HepG2 (cell line): ENCODE measurements around the gene SGF29. TPM values are rescaled to one million over a fixed set of nuclear protein-coding genes. Genes with fewer than 3 reads are reported as not detected.
A peak's percentile ranks its signal among the peaks of the same experiment; 100 is the strongest.

Source experiments
- BORCS8-MEF2B ChIP-seq: sonication (generic); formaldehyde crosslinking; IDR thresholded peaks from 2 replicates; pipeline ENCODE4 v1.8.0; 2022; ENCODE audit warnings: mild to moderate bottlenecking, missing genetic modification reagents
- CHD2 ChIP-seq: IDR thresholded peaks from 2 replicates; pipeline ENCODE4 v1.6.1; 2011; ENCODE audit warnings: low read depth, low read length, improper control_type of control experiment
- DPF2 ChIP-seq: sonication (generic); formaldehyde crosslinking; IDR thresholded peaks from 2 replicates; pipeline ENCODE4 v1.4.0; 2020; ENCODE audit warnings: mild to moderate bottlenecking, low read depth, missing genetic modification reagents, borderline replicate concordance
- KDM3A ChIP-seq: IDR thresholded peaks from 2 replicates; pipeline ENCODE4 v1.6.1; 2018; ENCODE audit warnings: low read depth, missing compliant biosample characterization
- KDM4B ChIP-seq: sonication (generic); formaldehyde crosslinking; IDR thresholded peaks from 2 replicates; pipeline ENCODE4 v1.4.0; 2020; ENCODE audit warnings: missing genetic modification reagents
- NONO ChIP-seq, 2 experiments: fragments of 450-650 bp in 1 of 2; sonication (generic) in 1 of 2; formaldehyde crosslinking in 1 of 2; IDR thresholded peaks in 1 of 2; conservative IDR thresholded peaks in 1 of 2; 2 replicates each; pipeline versions ENCODE4 v1.6.1 to v1.8.0; 2017 to 2022; ENCODE audit warnings: mild to moderate bottlenecking in 1 of 2, missing genetic modification reagents in 1 of 2, moderate library complexity in 1 of 2
- RCOR2 ChIP-seq: IDR thresholded peaks from 2 replicates; pipeline ENCODE4 v1.6.1; 2016; ENCODE audit warnings: missing biosample characterization, missing genetic modification reagents
- SIX1 ChIP-seq: sonication (generic); formaldehyde crosslinking; IDR thresholded peaks from 2 replicates; pipeline ENCODE4 v1.4.0; 2020; ENCODE audit warnings: missing genetic modification reagents, borderline replicate concordance
- SIX4 ChIP-seq: sonication (generic); formaldehyde crosslinking; IDR thresholded peaks from 2 replicates; pipeline ENCODE4 v1.4.0; 2020; ENCODE audit warnings: missing genetic modification reagents
- ZNF3 ChIP-seq: IDR thresholded peaks from 2 replicates; pipeline ENCODE4 v1.7.0; 2017; ENCODE audit warnings: inconsistent platforms
- ZNF44 ChIP-seq: sonication (generic); formaldehyde crosslinking; IDR thresholded peaks from 2 replicates; pipeline ENCODE4 v1.5.1; 2020; ENCODE audit warnings: mild to moderate bottlenecking, missing genetic modification reagents
- ZNF501 ChIP-seq: sonication (generic); formaldehyde crosslinking; IDR thresholded peaks from 2 replicates; pipeline ENCODE4 v1.5.1; 2020; ENCODE audit warnings: mild to moderate bottlenecking, moderate library complexity, missing genetic modification reagents
- ZSCAN9 ChIP-seq: IDR thresholded peaks from 2 replicates; pipeline ENCODE4 v1.6.1; 2016; ENCODE audit warnings: borderline replicate concordance
- polyA plus RNA-seq, 8 experiments: library from polyadenylated mRNA; depleted of rRNA in 3 of 8; stranded (reverse) in 7 of 8; unstranded in 1 of 8; fragments of >200 nt; fragmentation: Illumina TruSeq in 4 of 8; extraction: Trizol in 4 of 8; gene quantifications; 2 replicates each; pipeline versions ENCODE4 v1.2.1 to v1.2.3, GENCODE V29; 2011 to 2016; ENCODE audit warnings: low read depth in 4 of 8, missing spikeins in 1 of 8, mixed read lengths in 1 of 8; ENCODE audit not compliant: insufficient read depth in 1 of 8
- total RNA-seq, 5 experiments: library from RNA; depleted of rRNA; stranded (reverse); fragments of >200 nt; fragmentation: Illumina TruSeq; extraction: Trizol; gene quantifications; 2 replicates each; pipeline ENCODE4 v1.2.3, GENCODE V29; 2016; ENCODE audit warnings: low read depth in 1 of 5
- TF ChIP-seq, protein P1 (sequence below): fragments of 450-650 bp; IDR thresholded peaks from 2 replicates; pipeline ENCODE4 v1.6.1; 2016
- TF ChIP-seq, protein P2 (sequence below): sonication (generic); formaldehyde crosslinking; IDR thresholded peaks from 2 replicates; pipeline ENCODE4 v1.5.0; 2020; ENCODE audit warnings: mild to moderate bottlenecking, low read depth, missing genetic modification reagents, borderline replicate concordance
- TF ChIP-seq, protein P3 (sequence below): IDR thresholded peaks from 2 replicates; pipeline ENCODE4 v1.6.1; 2016; ENCODE audit warnings: missing compliant biosample characterization, missing genetic modification reagents, borderline replicate concordance
- TF ChIP-seq, protein P4 (sequence below): sonication (generic); formaldehyde crosslinking; IDR thresholded peaks from 2 replicates; pipeline ENCODE4 v1.4.0; 2020; ENCODE audit warnings: missing genetic modification reagents
- TF ChIP-seq, protein P5 (sequence below): IDR thresholded peaks from 2 replicates; pipeline ENCODE4 v1.6.1; 2016; ENCODE audit warnings: low read depth

Gene SGF29
- total and polyA plus RNA-seq, 2 of the 13 experiments (the other 11 are each of a cell fraction or from before 2014, with no cell fraction given): 5.0 to 29.4 TPM

DNA sequence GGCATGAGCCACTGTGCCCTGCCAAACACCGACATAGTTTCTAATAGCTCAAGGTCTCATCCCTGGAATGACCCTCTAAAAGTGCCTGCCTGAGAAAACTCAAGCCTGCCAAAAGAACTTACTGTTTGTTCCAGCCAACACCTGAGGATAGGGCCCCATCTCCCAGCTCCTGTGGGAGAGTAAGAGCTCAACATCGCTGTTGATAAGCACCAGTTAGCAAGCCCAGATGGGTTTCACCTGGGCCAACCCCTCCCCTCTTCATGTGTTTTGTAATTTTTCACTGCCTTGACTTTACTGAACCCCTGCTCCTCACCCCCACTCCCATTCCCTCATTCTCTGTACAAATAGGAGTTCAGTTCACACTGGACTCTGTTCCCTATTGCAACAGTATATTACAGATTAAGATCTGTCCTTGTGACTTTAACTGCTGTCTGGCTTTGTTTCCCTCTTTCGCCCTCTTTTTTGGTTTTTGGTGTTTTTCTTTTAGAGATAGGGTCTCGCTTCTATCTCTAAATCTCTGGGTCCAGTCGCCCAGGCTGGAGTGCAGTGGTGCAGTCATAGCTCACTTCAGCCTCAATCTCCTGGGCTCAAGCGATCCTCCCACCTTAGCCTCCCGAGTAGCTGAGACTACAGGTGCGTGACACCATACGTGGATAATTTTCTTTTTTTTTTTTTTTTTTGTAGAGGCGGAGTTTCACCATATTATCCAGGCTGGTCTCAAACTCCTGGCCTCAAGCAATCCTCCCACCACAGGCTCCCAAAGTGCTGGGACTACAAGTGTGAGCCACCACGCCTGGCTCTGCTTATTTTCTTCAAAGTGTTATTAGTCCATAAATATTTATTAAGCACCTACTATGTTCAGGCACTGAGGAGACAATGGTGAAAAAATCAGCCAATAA is 27.3 kb upstream of the SGF29 start (continued):
- TF ChIP-seq DPF2 (CRISPR knock-in tag): peak; percentile 99
- TF ChIP-seq, protein P1, sequence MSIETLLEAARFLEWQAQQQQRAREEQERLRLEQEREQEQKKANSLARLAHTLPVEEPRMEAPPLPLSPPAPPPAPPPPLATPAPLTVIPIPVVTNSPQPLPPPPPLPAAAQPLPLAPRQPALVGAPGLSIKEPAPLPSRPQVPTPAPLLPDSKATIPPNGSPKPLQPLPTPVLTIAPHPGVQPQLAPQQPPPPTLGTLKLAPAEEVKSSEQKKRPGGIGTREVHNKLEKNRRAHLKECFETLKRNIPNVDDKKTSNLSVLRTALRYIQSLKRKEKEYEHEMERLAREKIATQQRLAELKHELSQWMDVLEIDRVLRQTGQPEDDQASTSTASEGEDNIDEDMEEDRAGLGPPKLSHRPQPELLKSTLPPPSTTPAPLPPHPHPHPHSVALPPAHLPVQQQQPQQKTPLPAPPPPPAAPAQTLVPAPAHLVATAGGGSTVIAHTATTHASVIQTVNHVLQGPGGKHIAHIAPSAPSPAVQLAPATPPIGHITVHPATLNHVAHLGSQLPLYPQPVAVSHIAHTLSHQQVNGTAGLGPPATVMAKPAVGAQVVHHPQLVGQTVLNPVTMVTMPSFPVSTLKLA: peak; percentile 3; the same call in 1 of the 2 replicates
- peak; percentile 77 for TF ChIP-seq KDM4B
- TF ChIP-seq, protein P2, sequence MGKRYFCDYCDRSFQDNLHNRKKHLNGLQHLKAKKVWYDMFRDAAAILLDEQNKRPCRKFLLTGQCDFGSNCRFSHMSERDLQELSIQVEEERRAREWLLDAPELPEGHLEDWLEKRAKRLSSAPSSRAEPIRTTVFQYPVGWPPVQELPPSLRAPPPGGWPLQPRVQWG (CRISPR knock-in tag): no peak
- peak; percentile 68 for TF ChIP-seq BORCS8-MEF2B (CRISPR knock-in tag)
- TF ChIP-seq SIX1 (CRISPR knock-in tag): peak; percentile 92
- TF ChIP-seq ZSCAN9: peak; percentile 97
- TF ChIP-seq ZNF501 (CRISPR knock-in tag): peak; percentile 75; the same call in 1 of the 2 replicates
- no peak for TF ChIP-seq CHD2
- peak; percentile 98 for TF ChIP-seq RCOR2 (CRISPR knock-in tag)
- no peak for TF ChIP-seq NONO (IDR thresholded peaks at IDR 0.05)
- TF ChIP-seq NONO (CRISPR knock-in tag; conservative IDR thresholded peaks at IDR 0.05): peak; percentile 91
- TF ChIP-seq ZNF3 (CRISPR knock-in tag): peak; percentile 89
- TF ChIP-seq, protein P3, sequence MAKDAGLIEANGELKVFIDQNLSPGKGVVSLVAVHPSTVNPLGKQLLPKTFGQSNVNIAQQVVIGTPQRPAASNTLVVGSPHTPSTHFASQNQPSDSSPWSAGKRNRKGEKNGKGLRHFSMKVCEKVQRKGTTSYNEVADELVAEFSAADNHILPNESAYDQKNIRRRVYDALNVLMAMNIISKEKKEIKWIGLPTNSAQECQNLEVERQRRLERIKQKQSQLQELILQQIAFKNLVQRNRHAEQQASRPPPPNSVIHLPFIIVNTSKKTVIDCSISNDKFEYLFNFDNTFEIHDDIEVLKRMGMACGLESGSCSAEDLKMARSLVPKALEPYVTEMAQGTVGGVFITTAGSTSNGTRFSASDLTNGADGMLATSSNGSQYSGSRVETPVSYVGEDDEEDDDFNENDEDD: peak; percentile 66; the same call in 1 of the 2 replicates
- no peak for TF ChIP-seq ZNF44 (CRISPR knock-in tag)
- TF ChIP-seq SIX4 (CRISPR knock-in tag): peak; percentile 82; the same call in 1 of the 2 replicates
- TF ChIP-seq, protein P4, sequence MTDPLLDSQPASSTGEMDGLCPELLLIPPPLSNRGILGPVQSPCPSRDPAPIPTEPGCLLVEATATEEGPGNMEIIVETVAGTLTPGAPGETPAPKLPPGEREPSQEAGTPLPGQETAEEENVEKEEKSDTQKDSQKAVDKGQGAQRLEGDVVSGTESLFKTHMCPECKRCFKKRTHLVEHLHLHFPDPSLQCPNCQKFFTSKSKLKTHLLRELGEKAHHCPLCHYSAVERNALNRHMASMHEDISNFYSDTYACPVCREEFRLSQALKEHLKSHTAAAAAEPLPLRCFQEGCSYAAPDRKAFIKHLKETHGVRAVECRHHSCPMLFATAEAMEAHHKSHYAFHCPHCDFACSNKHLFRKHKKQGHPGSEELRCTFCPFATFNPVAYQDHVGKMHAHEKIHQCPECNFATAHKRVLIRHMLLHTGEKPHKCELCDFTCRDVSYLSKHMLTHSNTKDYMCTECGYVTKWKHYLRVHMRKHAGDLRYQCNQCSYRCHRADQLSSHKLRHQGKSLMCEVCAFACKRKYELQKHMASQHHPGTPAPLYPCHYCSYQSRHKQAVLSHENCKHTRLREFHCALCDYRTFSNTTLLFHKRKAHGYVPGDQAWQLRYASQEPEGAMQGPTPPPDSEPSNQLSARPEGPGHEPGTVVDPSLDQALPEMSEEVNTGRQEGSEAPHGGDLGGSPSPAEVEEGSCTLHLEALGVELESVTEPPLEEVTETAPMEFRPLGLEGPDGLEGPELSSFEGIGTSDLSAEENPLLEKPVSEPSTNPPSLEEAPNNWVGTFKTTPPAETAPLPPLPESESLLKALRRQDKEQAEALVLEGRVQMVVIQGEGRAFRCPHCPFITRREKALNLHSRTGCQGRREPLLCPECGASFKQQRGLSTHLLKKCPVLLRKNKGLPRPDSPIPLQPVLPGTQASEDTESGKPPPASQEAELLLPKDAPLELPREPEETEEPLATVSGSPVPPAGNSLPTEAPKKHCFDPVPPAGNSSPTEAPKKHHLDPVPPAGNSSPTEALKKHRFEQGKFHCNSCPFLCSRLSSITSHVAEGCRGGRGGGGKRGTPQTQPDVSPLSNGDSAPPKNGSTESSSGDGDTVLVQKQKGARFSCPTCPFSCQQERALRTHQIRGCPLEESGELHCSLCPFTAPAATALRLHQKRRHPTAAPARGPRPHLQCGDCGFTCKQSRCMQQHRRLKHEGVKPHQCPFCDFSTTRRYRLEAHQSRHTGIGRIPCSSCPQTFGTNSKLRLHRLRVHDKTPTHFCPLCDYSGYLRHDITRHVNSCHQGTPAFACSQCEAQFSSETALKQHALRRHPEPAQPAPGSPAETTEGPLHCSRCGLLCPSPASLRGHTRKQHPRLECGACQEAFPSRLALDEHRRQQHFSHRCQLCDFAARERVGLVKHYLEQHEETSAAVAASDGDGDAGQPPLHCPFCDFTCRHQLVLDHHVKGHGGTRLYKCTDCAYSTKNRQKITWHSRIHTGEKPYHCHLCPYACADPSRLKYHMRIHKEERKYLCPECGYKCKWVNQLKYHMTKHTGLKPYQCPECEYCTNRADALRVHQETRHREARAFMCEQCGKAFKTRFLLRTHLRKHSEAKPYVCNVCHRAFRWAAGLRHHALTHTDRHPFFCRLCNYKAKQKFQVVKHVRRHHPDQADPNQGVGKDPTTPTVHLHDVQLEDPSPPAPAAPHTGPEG (CRISPR knock-in tag): peak; percentile 66; the same call in 1 of the 2 replicates
- TF ChIP-seq, protein P5, sequence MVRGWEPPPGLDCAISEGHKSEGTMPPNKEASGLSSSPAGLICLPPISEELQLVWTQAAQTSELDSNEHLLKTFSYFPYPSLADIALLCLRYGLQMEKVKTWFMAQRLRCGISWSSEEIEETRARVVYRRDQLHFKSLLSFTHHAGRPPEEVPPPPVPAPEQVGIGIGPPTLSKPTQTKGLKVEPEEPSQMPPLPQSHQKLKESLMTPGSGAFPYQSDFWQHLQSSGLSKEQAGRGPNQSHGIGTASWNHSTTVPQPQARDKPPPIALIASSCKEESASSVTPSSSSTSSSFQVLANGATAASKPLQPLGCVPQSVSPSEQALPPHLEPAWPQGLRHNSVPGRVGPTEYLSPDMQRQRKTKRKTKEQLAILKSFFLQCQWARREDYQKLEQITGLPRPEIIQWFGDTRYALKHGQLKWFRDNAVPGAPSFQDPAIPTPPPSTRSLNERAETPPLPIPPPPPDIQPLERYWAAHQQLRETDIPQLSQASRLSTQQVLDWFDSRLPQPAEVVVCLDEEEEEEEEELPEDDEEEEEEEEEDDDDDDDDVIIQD (CRISPR knock-in tag): peak; percentile 94
- peak; percentile 90 for TF ChIP-seq KDM3A
